H9 (cell line): Measurements from ENCODE around the gene CXCL12. TPM values are rescaled to one million over a fixed set of nuclear protein-coding genes. Genes with fewer than 3 reads are reported as not detected.

Experiments
- DNase-seq: peaks from one replicate; pipeline ENCODE4 v3.0.0-alpha.2; 2017
- H2AFZ ChIP-seq: one replicate; pipeline ENCODE4 v1.6.1; 2013; ENCODE audit warnings: mild to moderate bottlenecking, low read length, control low read depth, moderate library complexity
- H2AK5ac ChIP-seq: 2 replicates; pipeline ENCODE4 v1.6.1; 2013; ENCODE audit warnings: low read length, control low read depth, mixed read lengths; ENCODE audit not compliant: insufficient read length
- H2BK120ac ChIP-seq: one replicate; pipeline ENCODE4 v1.6.1; 2013; ENCODE audit warnings: low read depth, mild to moderate bottlenecking, low read length, control low read depth, inconsistent platforms; ENCODE audit not compliant: poor library complexity, severe bottlenecking
- H2BK12ac ChIP-seq: 2 replicates; pipeline ENCODE4 v1.6.1; 2013; ENCODE audit warnings: low read length, control low read depth, mixed read lengths, low read depth; ENCODE audit not compliant: insufficient read length
- H2BK15ac ChIP-seq: 2 replicates; pipeline ENCODE4 v1.6.1; 2013; ENCODE audit warnings: low read depth, low read length, control low read depth
- H2BK20ac ChIP-seq: one replicate; pipeline ENCODE4 v1.6.1; 2013; ENCODE audit warnings: low read depth, mild to moderate bottlenecking, low read length, control low read depth, inconsistent platforms; ENCODE audit not compliant: poor library complexity, severe bottlenecking
- H2BK5ac ChIP-seq: 2 replicates; pipeline ENCODE4 v1.6.1; 2013; ENCODE audit warnings: low read length, control low read depth, mixed read lengths; ENCODE audit not compliant: insufficient read length
- H3K14ac ChIP-seq: 2 replicates; pipeline ENCODE4 v1.6.1; 2013; ENCODE audit warnings: low read length, control low read depth; ENCODE audit not compliant: insufficient read depth
- H3K18ac ChIP-seq: 2 replicates; pipeline ENCODE4 v1.6.1; 2013; ENCODE audit warnings: low read depth, mild to moderate bottlenecking, mixed read lengths, low read length, control low read depth; ENCODE audit not compliant: insufficient read length
- H3K23ac ChIP-seq: 2 replicates; pipeline ENCODE4 v1.6.1; 2013; ENCODE audit warnings: low read length, control low read depth, mixed read lengths, low read depth; ENCODE audit not compliant: insufficient read length
- H3K23me2 ChIP-seq: 2 replicates; pipeline ENCODE4 v1.6.1; 2013; ENCODE audit warnings: low read depth, mild to moderate bottlenecking, mixed read lengths, low read length, control low read depth; ENCODE audit not compliant: insufficient read length, poor library complexity, severe bottlenecking
- H3K27ac ChIP-seq: 2 replicates; pipeline ENCODE4 v1.5.1; 2013; ENCODE audit warnings: low read length, control low read depth, mixed read lengths, low read depth; ENCODE audit not compliant: insufficient read length
- H3K27me3 ChIP-seq: 2 replicates; pipeline ENCODE4 v1.6.1; 2013; ENCODE audit warnings: low read length, control low read depth, inconsistent platforms; ENCODE audit not compliant: insufficient read depth
- H3K4ac ChIP-seq: 2 replicates; pipeline ENCODE4 v1.6.1; 2013; ENCODE audit warnings: low read depth, mild to moderate bottlenecking, control low read depth, inconsistent platforms, low read length, moderate library complexity
- H3K4me1 ChIP-seq: 2 replicates; pipeline ENCODE4 v1.6.1; 2013; ENCODE audit warnings: low read length, control low read depth, inconsistent platforms; ENCODE audit not compliant: insufficient read depth
- H3K4me2 ChIP-seq: 2 replicates; pipeline ENCODE4 v1.6.1; 2013; ENCODE audit warnings: low read length, control low read depth, mixed read lengths; ENCODE audit not compliant: insufficient read length, insufficient read depth
- H3K56ac ChIP-seq: 2 replicates; pipeline ENCODE4 v1.6.1; 2013; ENCODE audit warnings: low read depth, mild to moderate bottlenecking, mixed read lengths, low read length, control low read depth; ENCODE audit not compliant: insufficient read length
- H3K79me1 ChIP-seq: 2 replicates; pipeline ENCODE4 v1.6.1; 2013; ENCODE audit warnings: low read depth, mild to moderate bottlenecking, moderate library complexity, low read length, control low read depth, inconsistent platforms; ENCODE audit not compliant: insufficient read depth, poor library complexity, severe bottlenecking
- H3K79me2 ChIP-seq: 2 replicates; pipeline ENCODE4 v1.6.1; 2013; ENCODE audit warnings: low read length, control low read depth, inconsistent platforms; ENCODE audit not compliant: insufficient read depth
- H3K9ac ChIP-seq: 2 replicates; pipeline ENCODE4 v1.6.1; 2013; ENCODE audit warnings: low read length, control low read depth, mixed read lengths; ENCODE audit not compliant: insufficient read length; ENCODE audit errors: extremely low read depth
- H3K9me3 ChIP-seq: one replicate; pipeline ENCODE4 v1.6.1; 2013; ENCODE audit warnings: low read depth, low read length, inconsistent platforms; ENCODE audit not compliant: control insufficient read depth
- H3T11ph ChIP-seq: one replicate; pipeline ENCODE4 v1.6.1; 2013; ENCODE audit warnings: mild to moderate bottlenecking, low read length, control low read depth, inconsistent platforms
- H4K20me1 ChIP-seq: one replicate; pipeline ENCODE4 v1.6.1; 2013; ENCODE audit not compliant: control insufficient read depth, insufficient read length, insufficient read depth
- H4K5ac ChIP-seq: 2 replicates; pipeline ENCODE4 v1.6.1; 2013; ENCODE audit warnings: low read depth, mild to moderate bottlenecking, mixed read lengths, low read length, control low read depth; ENCODE audit not compliant: insufficient read length
- H4K8ac ChIP-seq: replicated peaks from 2 replicates; pipeline ENCODE4 v1.6.1; 2013; ENCODE audit warnings: low read length, control low read depth, mixed read lengths, low read depth; ENCODE audit not compliant: insufficient read length
- H4K91ac ChIP-seq: 2 replicates; pipeline ENCODE4 v1.6.1; 2013; ENCODE audit warnings: low read depth, mild to moderate bottlenecking, moderate library complexity, mixed read lengths, low read length, control low read depth; ENCODE audit not compliant: insufficient read length
- H3K27ac Mint-ChIP-seq, 3 experiments: 2 replicates in 2 of 3; 3 replicates in 1 of 3; pipeline ENCODE4 v1.8.0; 2020 to 2021; ENCODE audit warnings: mixed read lengths in 3 of 3, mild to moderate bottlenecking in 1 of 3, moderate library complexity in 1 of 3
- H3K27me3 Mint-ChIP-seq: 2 replicates; pipeline ENCODE4 v1.8.0; 2021; ENCODE audit warnings: low read depth, mild to moderate bottlenecking, moderate library complexity, mixed read lengths
- H3K36me3 Mint-ChIP-seq, 3 experiments: 2 replicates in 2 of 3; 3 replicates in 1 of 3; pipeline ENCODE4 v1.8.0; 2020 to 2021; ENCODE audit warnings: low read depth in 3 of 3, mixed read lengths in 3 of 3; ENCODE audit not compliant: insufficient read depth in 1 of 3
- H3K4me1 Mint-ChIP-seq, 2 experiments: 2 replicates each; pipeline ENCODE4 v1.8.0; 2020; ENCODE audit warnings: mixed read lengths in 2 of 2
- H3K4me3 Mint-ChIP-seq, 2 experiments: 2 replicates in 1 of 2; 3 replicates in 1 of 2; pipeline ENCODE4 v1.8.0; 2020 to 2021; ENCODE audit warnings: mild to moderate bottlenecking in 2 of 2, mixed read lengths in 2 of 2, moderate library complexity in 1 of 2
- H3K9me3 Mint-ChIP-seq, 2 experiments: 2 replicates in 1 of 2; 3 replicates in 1 of 2; pipeline ENCODE4 v1.8.0; 2020; ENCODE audit warnings: mild to moderate bottlenecking in 2 of 2, mixed read lengths in 2 of 2, moderate library complexity in 1 of 2
- WGBS: extraction: QIAGEN DNeasy Blood & Tissue Kit; methylation state at CpG from one replicate; pipeline ENCODE4 v1.1.7; 2013; ENCODE audit warnings: missing lambda C conversion rate, low lambda C conversion rate, mixed read lengths; ENCODE audit not compliant: insufficient read length; ENCODE audit errors: extremely low coverage; 5-methylcytosine and 5-hydroxymethylcytosine counted together
- total RNA-seq: library from RNA; stranded (reverse); gene quantifications from 2 replicates; pipeline ENCODE4 v1.2.1, GENCODE V29; 2021
- TF ChIP-seq, protein P1 (sequence below): fragments of 200-600 bp; sonication (generic); conservative IDR thresholded peaks from 3 replicates; pipeline ENCODE4 v1.8.0; 2021; ENCODE audit warnings: antibody characterized with exemption, mild to moderate bottlenecking

The CXCL12 gene
- total RNA-seq, 1 experiment from 2014 or later = 28.3 TPM

DNA sequence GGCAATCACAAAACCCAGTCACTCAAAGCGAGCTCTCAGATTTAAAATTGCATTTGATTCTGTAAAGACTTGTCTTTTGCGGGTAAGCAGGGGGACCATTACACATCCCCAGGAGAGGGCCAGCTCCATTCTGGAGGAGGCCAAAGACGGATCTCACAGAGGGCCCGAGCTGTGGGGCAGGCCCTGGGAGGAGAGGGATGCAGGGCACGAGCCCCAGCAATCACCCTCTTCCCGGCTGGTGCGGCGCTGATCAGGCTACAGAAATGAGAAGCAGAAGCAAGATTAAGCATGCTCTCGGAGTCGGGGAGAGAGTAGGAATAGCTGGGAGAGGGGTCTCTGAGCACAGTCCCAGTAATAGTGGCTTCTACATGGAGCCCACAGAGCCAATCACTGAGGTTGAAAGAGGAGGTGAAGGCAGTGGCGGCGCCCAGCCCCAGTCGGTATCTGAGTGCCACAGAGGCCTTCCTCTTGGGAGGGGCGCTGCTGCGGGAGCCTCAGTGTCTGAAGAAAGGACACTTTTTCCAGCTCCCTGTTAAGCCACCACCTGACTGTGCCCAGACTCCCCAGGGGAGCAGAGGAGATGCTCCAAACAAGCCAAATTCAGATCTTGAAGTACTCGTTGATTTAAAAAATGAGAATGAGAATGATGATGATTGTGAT is 7.1 kb downstream of the CXCL12 start:
- H2BK120ac ChIP-seq = no peak overlapping the region
- no peaks in the 10 kb centered on the region for H3K27me3 ChIP-seq
- Mint-ChIP-seq H3K27ac (peak overlapping the region in 2 of 3 experiments; percentile 44 to 57; a peak in 1 of 7 replicates), H3K4me1 (peaks cover 69 to 71% of the 10 kb centered on the region in 2 experiments), H3K27me3 (peaks cover 1% of the 10 kb centered on the region; the same call in 1 of the 2 replicates), H3K36me3 (peaks cover 59 to 67% (median 66%) of the 10 kb centered on the region in 3 experiments), H3K4me3 (no peak overlapping the region; a peak in 1 of 5 replicates), H3K9me3 (no peaks in the 10 kb centered on the region)
- H3K23ac ChIP-seq = no peak overlapping the region
- peaks cover 21% of the 10 kb centered on the region for H3K4me1 ChIP-seq
- no peak overlapping the region for H3K4me2 ChIP-seq
- no peak overlapping the region for H3K4ac ChIP-seq
- no peak overlapping the region for H3K9ac ChIP-seq
- H4K8ac ChIP-seq = no peak overlapping the region
- H3K79me1 ChIP-seq = no peaks in the 10 kb centered on the region
- DNase-seq = no peak
- H3K27ac ChIP-seq = no peak overlapping the region
- no peak overlapping the region for H3K14ac ChIP-seq
- no peak overlapping the region for H4K91ac ChIP-seq
- TF ChIP-seq, protein P1, sequence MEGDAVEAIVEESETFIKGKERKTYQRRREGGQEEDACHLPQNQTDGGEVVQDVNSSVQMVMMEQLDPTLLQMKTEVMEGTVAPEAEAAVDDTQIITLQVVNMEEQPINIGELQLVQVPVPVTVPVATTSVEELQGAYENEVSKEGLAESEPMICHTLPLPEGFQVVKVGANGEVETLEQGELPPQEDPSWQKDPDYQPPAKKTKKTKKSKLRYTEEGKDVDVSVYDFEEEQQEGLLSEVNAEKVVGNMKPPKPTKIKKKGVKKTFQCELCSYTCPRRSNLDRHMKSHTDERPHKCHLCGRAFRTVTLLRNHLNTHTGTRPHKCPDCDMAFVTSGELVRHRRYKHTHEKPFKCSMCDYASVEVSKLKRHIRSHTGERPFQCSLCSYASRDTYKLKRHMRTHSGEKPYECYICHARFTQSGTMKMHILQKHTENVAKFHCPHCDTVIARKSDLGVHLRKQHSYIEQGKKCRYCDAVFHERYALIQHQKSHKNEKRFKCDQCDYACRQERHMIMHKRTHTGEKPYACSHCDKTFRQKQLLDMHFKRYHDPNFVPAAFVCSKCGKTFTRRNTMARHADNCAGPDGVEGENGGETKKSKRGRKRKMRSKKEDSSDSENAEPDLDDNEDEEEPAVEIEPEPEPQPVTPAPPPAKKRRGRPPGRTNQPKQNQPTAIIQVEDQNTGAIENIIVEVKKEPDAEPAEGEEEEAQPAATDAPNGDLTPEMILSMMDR = no peak
- H4K20me1 ChIP-seq = no peaks in the 10 kb centered on the region
- H3K79me2 ChIP-seq = no peaks in the 10 kb centered on the region
- H3K18ac ChIP-seq = no peak overlapping the region
- no peak overlapping the region for H2AFZ ChIP-seq
- H2BK5ac ChIP-seq = no peak overlapping the region
- H3K56ac ChIP-seq = no peak overlapping the region
- peaks cover 3% of the 10 kb centered on the region for H3K23me2 ChIP-seq
- H2AK5ac ChIP-seq = no peak overlapping the region
- WGBS = no CpG with 5 or more reads among the region's 16 CpGs
- no peak overlapping the region for H2BK20ac ChIP-seq
- no peaks in the 10 kb centered on the region for H3K9me3 ChIP-seq
- H2BK12ac ChIP-seq = no peak overlapping the region
- no peak overlapping the region for H4K5ac ChIP-seq
- no peak overlapping the region for H2BK15ac ChIP-seq
- H3T11ph ChIP-seq = no peak overlapping the region
